Activated T-helper 2 cell treated with anti-CD3 and anti-CD28 coated beads, Interferon-gamma antibody, Interleukin-2, Interleukin-4, amounts not matched to agents 10 μg/mL and 5 μg/mL and 100 μg/mL, durations not matched to agents 14 hours and 24 hours and 36 hours (primary cell): ENCODE results near the gene ADNP. TPM values are rescaled to one million over a fixed set of nuclear protein-coding genes. Genes with fewer than 3 reads are reported as not detected.

Experiments used
- DNase-seq: peaks from one replicate; pipeline ENCODE4 v3.0.0; 2021; ENCODE audit warnings: low spot score
- H3K27ac Mint-ChIP-seq: one replicate; pipeline ENCODE4 v1.8.0; 2021; ENCODE audit warnings: mixed read lengths
- H3K27me3 Mint-ChIP-seq: one replicate; pipeline ENCODE4 v1.8.0; 2021; ENCODE audit warnings: low read depth, mixed read lengths
- H3K36me3 Mint-ChIP-seq: one replicate; pipeline ENCODE4 v1.8.0; 2021; ENCODE audit warnings: low read depth, mixed read lengths
- H3K4me1 Mint-ChIP-seq: one replicate; pipeline ENCODE4 v1.8.0; 2021; ENCODE audit warnings: low read depth, mixed read lengths
- H3K4me3 Mint-ChIP-seq: one replicate; pipeline ENCODE4 v1.8.0; 2021; ENCODE audit warnings: low read depth, mild to moderate bottlenecking, moderate library complexity, mixed read lengths
- H3K9me3 Mint-ChIP-seq: one replicate; pipeline ENCODE4 v1.8.0; 2021; ENCODE audit warnings: mixed read lengths
- intact Hi-C: fragments of 100-400 bp; cut with micrococcal nuclease; formaldehyde crosslinking; loops from one replicate; pipeline ENCODE4 v1.15.1; 2023
- total RNA-seq: library from RNA; stranded (reverse); gene quantifications from 2 replicates; pipeline ENCODE4 v1.2.3, GENCODE V29; 2022

ADNP gene
- total RNA-seq, 1 donor from 2014 or later = 64.7 TPM

- Mint-ChIP-seq H3K27me3 (no peaks in the 10 kb centered on the region), H3K4me1 (peaks cover 8% of the 10 kb centered on the region), H3K4me3 (no peak overlapping the region), H3K27ac (no peak overlapping the region), H3K36me3 (no peaks in the 10 kb centered on the region), H3K9me3 (no peaks in the 10 kb centered on the region)
- DNase-seq = no peak
- intact Hi-C loops = no loop called here
Observed at GRCh38 chr20:50843331-50844276, 87.6 kb downstream of the ADNP start.

DNA sequence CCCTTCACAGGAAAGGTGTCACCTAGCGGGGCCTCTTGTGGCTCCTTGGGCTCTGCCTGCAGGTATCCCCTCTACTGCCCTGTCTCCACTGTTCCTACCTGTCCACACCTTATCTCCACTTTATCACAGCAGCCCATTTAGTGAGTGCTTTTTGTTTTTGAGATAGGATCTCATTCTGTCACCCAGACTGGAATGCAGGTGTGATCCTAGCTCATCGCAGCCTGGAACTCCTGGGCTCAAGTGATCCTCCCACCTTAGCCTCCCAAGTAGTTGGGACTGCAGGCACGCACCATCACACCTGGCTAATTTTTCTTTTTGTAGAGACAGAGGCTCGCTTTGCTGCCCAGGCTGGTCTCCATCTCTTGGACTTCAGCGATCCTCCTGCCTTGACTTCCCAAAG is 88.4 kb downstream of the ADNP start:
- intact Hi-C loops = no loop called here
- no peaks in the 10 kb centered on the region for H3K27me3 Mint-ChIP-seq
- no peaks in the 10 kb centered on the region for H3K36me3 Mint-ChIP-seq
- no peak overlapping the region for H3K27ac Mint-ChIP-seq
- DNase-seq = no peak
- no peaks in the 10 kb centered on the region for H3K9me3 Mint-ChIP-seq
- H3K4me3 Mint-ChIP-seq = no peak overlapping the region
- H3K4me1 Mint-ChIP-seq = peaks cover 8% of the 10 kb centered on the region

Other genes with a start within 250 kb of the ADNP start
- gene RIPOR3, start 239.9 kb downstream of the ADNP start, total RNA-seq = not detected in 2 replicates
- 4.7 and 5.7 TPM in 2 replicates for gene PARD6B, start 199.9 kb downstream of the ADNP start, total RNA-seq
- 7.4 and 8.7 TPM in 2 replicates for gene BCAS4, start 136.4 kb downstream of the ADNP start, total RNA-seq
- 59.6 and 60.0 TPM in 2 replicates for gene DPM1, start 27.1 kb upstream of the ADNP start, total RNA-seq
- gene MOCS3, start 27.4 kb upstream of the ADNP start, total RNA-seq = 4.7 and 4.9 TPM in 2 replicates
- gene KCNG1, start 91.7 kb upstream of the ADNP start, total RNA-seq = 2.2 and 2.3 TPM in 2 replicates